ENCODE measurements around the gene RPA3. TPM values are rescaled to one million over a fixed set of nuclear protein-coding genes. Genes with fewer than 3 reads are reported as not detected.

Gene RPA3
- polyA plus RNA-seq, 12 donors: 16.1 to 33.1 (median 28.0) TPM; not detected in 1

GRCh38 chr7:7612519-7612918 lies 105.9 kb downstream of the RPA3 start:
- DNase-seq: no peak

GRCh38 chr7:7609330-7609729 lies 109.1 kb downstream of the RPA3 start:
- DNase-seq: no peak

GRCh38 chr7:7607010-7607409 lies 111.4 kb downstream of the RPA3 start:
- DNase-seq: no peak

- no peak for DNase-seq
Measured at GRCh38 chr7:7596176-7596575, 122.2 kb downstream of the RPA3 start.

- peak; percentile 21 for DNase-seq
Measured at GRCh38 chr7:7595451-7595850, 123.0 kb downstream of the RPA3 start.

Other genes starting within 250 kb of the RPA3 start
- 1 to 10 TPM in 7 of 12 donors, under 1 TPM in 4, not detected in 1; 0.65 to 4.4 (median 1.5) TPM for gene COL28A1, start 182.7 kb downstream of the RPA3 start, polyA plus RNA-seq (ENCODE audit: insufficient read length in 12 of 12)
- gene MIOS, start 151.7 kb downstream of the RPA3 start, polyA plus RNA-seq (ENCODE audit: insufficient read length in 12 of 12): 10 to 100 TPM in 11 of 12 donors, not detected in 1; 26.6 to 38.9 (median 32.2) TPM
- gene UMAD1, start 77.9 kb downstream of the RPA3 start, polyA plus RNA-seq (ENCODE audit: insufficient read length in 12 of 12): 10 to 100 TPM in 3 of 12 donors, 1 to 10 TPM in 8, not detected in 1; 7.5 to 12.0 (median 9.4) TPM

Data from muscle of arm (tissue), 12 donors.